H7 (cell line): ENCODE measurements around the gene CYLC1. TPM values are rescaled to one million over a fixed set of nuclear protein-coding genes. Genes with fewer than 3 reads are reported as not detected.

Source experiments
- DNase-seq: peaks from one replicate; pipeline ENCODE4 v3.0.0; 2012
- H3K27me3 ChIP-seq: 2 replicates; pipeline ENCODE4 v1.6.0; 2011; ENCODE audit warnings: mild to moderate bottlenecking, low read length; ENCODE audit not compliant: control insufficient read depth, insufficient read depth
- H3K36me3 ChIP-seq: replicated peaks from 2 replicates; pipeline ENCODE4 v1.5.1; 2011; ENCODE audit warnings: low read length; ENCODE audit not compliant: control insufficient read depth, insufficient read depth
- H3K4me3 ChIP-seq: 2 replicates; pipeline ENCODE4 v1.5.1; 2011; ENCODE audit warnings: low read depth, mild to moderate bottlenecking, control low read depth, low read length, moderate library complexity; ENCODE audit not compliant: insufficient read depth
- total RNA-seq: library from RNA; depleted of rRNA; stranded (reverse); fragments of >200 nt; shearing (Covaris generic); gene quantifications from 2 replicates; pipeline ENCODE4 v1.2.3, GENCODE V29; 2014; rRNA removed

Gene CYLC1, protein sequence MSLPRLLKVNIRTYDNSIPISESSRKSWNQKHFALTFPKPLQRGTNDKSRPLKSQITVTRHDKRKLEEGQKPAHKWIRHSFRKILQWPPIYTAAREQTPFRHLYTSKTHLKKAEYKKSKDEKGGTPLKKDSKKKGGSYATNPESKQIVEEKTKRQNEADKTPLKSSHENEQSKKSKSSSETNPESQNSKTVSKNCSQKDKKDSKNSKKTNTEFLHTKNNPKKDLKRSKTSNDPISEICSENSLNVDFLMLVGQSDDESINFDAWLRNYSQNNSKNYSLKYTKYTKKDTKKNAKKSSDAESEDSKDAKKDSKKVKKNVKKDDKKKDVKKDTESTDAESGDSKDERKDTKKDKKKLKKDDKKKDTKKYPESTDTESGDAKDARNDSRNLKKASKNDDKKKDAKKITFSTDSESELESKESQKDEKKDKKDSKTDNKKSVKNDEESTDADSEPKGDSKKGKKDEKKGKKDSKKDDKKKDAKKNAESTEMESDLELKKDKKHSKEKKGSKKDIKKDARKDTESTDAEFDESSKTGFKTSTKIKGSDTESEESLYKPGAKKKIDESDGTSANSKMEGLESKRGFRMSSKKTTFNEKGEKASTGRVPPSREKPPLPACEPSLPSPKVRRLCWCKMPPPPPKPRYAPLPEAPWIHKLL
- total RNA-seq: not detected in 2 replicates

DNA sequence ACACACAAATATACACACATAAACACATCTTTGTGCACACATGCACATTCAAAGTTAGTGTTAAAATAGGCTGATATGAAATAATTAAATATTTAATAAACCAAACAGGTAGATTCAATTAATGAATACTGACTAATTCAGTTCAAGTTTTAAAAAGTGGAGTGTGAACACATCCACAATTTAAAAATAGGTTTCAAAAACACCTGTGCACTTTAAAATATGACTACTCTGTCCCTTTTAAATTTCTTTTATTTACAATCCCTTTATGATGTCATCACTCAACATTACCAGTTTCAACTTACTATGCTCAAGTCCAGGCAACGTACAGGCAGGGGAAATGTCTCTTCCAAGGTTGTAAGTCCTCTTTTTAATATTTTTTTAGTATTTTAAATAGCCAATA lies at the start of gene CYLC1:
Gene CYLC1 (plus strand): TSS at position 301 of the 400 bp plus-strand sequence. CDS start 37 bp downstream, at position 338.
- no peak for DNase-seq
- H3K36me3 ChIP-seq: no peaks in the 10 kb centered on the region
- H3K27me3 ChIP-seq: no peaks in the 10 kb centered on the region
- H3K4me3 ChIP-seq: no peak within 1 kb of the TSS

- Histone ChIP-seq H3K4me3 (no peak overlapping the region), H3K27me3 (no peaks in the 10 kb centered on the region), H3K36me3 (no peaks in the 10 kb centered on the region)
- no peak for DNase-seq
Observed at GRCh38 chrX:83819304-83819703, 41.6 kb upstream of the CYLC1 start.

DNA sequence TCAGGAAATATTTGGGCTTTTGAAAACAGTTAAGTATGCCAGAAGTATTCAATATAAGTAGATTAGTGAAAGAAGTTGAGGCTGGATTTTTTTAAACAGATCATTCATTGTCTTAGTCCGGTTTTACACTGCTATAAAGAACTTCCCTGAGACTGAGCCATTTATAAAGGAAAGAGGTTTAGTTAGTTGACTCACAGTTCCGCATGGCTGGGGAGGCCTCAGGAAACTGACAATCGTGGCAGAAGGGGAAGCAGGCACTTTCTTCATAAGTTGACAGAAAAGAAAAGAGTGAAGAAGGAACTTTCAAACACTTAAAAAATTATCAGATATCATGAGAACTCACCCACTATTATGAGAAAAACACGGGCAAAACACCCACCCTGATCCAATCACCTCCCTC lies 31.1 kb upstream of the CYLC1 start:
- Histone ChIP-seq H3K36me3 (no peaks in the 10 kb centered on the region), H3K27me3 (no peaks in the 10 kb centered on the region), H3K4me3 (no peak overlapping the region)
- DNase-seq: no peak

GRCh38 chrX:83845397-83845796 lies 15.5 kb upstream of the CYLC1 start:
- H3K36me3 ChIP-seq: no peaks in the 10 kb centered on the region
- H3K4me3 ChIP-seq: no peak overlapping the region
- H3K27me3 ChIP-seq: no peaks in the 10 kb centered on the region
- DNase-seq: peak; percentile 19

DNA sequence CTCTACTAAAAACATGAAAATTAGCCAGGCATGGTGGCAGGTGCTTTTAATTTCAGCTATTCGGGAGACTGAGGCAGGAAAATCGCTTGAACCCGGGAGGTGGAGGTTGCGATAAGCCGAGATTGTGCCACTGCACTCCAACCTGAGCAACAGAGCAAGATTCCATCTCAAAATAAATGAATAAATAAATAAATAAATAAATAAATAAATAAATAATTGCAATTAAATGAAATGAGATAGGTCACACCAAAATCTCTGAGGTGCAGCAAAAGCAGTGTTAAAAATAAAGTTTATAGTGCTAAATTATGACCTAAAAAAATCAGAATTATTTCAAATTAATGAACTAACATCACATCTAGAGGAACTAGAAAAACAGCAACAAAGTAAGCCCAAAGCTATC lies 13.6 kb upstream of the CYLC1 start:
- Histone ChIP-seq H3K4me3 (no peak overlapping the region), H3K36me3 (no peaks in the 10 kb centered on the region), H3K27me3 (no peaks in the 10 kb centered on the region)
- no peak for DNase-seq

- Histone ChIP-seq H3K4me3 (no peak overlapping the region), H3K36me3 (no peaks in the 10 kb centered on the region), H3K27me3 (no peaks in the 10 kb centered on the region)
- no peak for DNase-seq
Observed at GRCh38 chrX:83888585-83888984, 27.6 kb downstream of the CYLC1 start.

DNA sequence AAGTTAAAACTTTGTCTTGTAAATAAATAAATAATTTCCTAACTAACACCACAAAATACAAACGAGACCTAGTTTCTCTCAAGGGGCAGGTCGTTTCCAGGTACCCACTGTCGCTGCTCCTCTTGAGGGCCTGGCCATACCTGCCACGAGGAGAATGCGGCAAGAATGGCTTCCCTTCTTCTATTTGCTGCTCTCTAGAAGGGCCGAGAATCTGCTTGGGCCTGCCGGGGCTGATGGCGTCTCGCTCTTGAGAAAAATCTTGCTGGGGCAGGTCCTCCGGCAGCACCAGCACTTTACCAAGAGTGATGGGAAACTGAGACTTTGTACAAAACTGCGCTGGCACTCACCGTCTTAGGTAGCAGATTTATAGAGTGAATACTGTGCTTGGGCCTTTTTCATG lies 31.5 kb downstream of the CYLC1 start:
- no peaks in the 10 kb centered on the region for H3K36me3 ChIP-seq
- no peak for DNase-seq
- no peaks in the 10 kb centered on the region for H3K27me3 ChIP-seq
- no peak overlapping the region for H3K4me3 ChIP-seq

- Histone ChIP-seq H3K4me3 (no peak overlapping the region), H3K36me3 (no peaks in the 10 kb centered on the region)
- DNase-seq: no peak
Observed at GRCh38 chrX:83906921-83907320, 46.0 kb downstream of the CYLC1 start.

GRCh38 chrX:83916525-83916924 lies 55.6 kb downstream of the CYLC1 start:
- H3K36me3 ChIP-seq: no peaks in the 10 kb centered on the region
- no peak overlapping the region for H3K4me3 ChIP-seq
- no peaks in the 10 kb centered on the region for H3K27me3 ChIP-seq
- DNase-seq: peak; percentile 10

More at GRCh38 chrX:83906921-83907320, 46.0 kb downstream of the CYLC1 start:
- no peaks in the 10 kb centered on the region for H3K27me3 ChIP-seq

GRCh38 chrX:83934220-83934619 lies 73.3 kb downstream of the CYLC1 start:
- DNase-seq: no peak
- no peaks in the 10 kb centered on the region for H3K36me3 ChIP-seq

More at GRCh38 chrX:83934220-83934619, 73.3 kb downstream of the CYLC1 start:
- H3K4me3 ChIP-seq: no peak overlapping the region
- H3K27me3 ChIP-seq: no peaks in the 10 kb centered on the region
